Measurements from ENCODE around the gene TATDN2. TPM values are rescaled to one million over a fixed set of nuclear protein-coding genes. Genes with fewer than 3 reads are reported as not detected.

Gene TATDN2
- total and polyA plus RNA-seq, 9 of the 15 experiments (the other 6 are each of a cell fraction or from before 2014, with no cell fraction given) = 5.2 to 44.7 (median 25.8) TPM

DNA sequence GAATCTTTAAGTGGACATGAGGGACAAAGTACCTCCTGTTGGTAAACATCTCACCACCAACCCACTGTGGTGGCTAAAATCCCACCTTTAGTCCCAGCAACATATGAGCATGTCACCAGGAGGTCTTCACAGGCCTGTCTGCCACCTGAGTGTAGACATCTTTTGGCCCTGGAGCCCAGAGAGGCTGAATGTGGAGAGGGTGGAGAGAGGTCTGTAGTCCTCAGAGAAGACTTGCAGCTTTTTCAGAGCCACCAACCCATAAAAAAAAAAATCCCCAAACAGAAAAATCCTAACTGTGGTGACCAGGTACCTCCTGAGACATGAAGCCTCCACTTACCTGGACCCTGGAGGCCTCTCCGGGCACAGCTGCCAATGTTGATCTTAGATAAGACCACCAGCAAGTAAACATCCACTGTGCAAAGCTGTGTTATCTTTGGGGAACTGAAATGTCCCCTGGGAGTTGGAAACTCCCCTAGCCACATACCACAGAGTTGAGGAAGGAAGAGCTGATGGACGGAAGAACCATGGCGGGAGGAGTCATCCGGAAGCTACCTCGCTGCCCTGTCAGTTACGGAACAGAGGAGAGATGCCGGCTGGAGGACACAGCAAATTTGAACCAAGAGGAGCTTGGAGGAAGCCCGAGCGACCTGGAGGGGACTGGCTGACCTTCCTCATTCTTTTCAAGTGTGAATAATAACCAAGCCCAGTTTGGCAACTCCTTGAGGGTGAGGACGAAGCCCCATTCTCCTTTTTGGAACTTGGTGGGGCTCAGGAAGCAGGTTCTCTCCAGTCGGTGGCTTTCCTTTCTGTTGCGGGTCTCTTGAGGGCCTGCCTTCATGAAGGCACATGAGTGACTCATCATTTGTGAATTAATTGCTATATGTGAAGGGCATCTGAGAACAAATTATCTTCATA, 44.5 kb downstream of the TATDN2 start, which contains the start of gene GHRL (continued):
- TF ChIP-seq, protein P1, sequence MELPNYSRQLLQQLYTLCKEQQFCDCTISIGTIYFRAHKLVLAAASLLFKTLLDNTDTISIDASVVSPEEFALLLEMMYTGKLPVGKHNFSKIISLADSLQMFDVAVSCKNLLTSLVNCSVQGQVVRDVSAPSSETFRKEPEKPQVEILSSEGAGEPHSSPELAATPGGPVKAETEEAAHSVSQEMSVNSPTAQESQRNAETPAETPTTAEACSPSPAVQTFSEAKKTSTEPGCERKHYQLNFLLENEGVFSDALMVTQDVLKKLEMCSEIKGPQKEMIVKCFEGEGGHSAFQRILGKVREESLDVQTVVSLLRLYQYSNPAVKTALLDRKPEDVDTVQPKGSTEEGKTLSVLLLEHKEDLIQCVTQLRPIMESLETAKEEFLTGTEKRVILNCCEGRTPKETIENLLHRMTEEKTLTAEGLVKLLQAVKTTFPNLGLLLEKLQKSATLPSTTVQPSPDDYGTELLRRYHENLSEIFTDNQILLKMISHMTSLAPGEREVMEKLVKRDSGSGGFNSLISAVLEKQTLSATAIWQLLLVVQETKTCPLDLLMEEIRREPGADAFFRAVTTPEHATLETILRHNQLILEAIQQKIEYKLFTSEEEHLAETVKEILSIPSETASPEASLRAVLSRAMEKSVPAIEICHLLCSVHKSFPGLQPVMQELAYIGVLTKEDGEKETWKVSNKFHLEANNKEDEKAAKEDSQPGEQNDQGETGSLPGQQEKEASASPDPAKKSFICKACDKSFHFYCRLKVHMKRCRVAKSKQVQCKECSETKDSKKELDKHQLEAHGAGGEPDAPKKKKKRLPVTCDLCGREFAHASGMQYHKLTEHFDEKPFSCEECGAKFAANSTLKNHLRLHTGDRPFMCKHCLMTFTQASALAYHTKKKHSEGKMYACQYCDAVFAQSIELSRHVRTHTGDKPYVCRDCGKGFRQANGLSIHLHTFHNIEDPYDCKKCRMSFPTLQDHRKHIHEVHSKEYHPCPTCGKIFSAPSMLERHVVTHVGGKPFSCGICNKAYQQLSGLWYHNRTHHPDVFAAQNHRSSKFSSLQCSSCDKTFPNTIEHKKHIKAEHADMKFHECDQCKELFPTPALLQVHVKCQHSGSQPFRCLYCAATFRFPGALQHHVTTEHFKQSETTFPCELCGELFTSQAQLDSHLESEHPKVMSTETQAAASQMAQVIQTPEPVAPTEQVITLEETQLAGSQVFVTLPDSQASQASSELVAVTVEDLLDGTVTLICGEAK (IDR thresholded peaks at IDR 0.05) = peak; percentile 48; the same call in 1 of the 2 replicates
- TF ChIP-seq, protein P1 (CRISPR knock-in tag; IDR thresholded peaks at IDR 0.05) = no peak
- TF ChIP-seq CC2D1A (IDR thresholded peaks at IDR 0.05) (no peak), TEAD1 (CRISPR knock-in tag; IDR thresholded peaks at IDR 0.05) (peak in 1 of 2 experiments; percentile 74; a peak in 2 of 4 replicates), NCOA2 (IDR thresholded peaks at IDR 0.05; ENCODE audit: partially characterized antibody in 2 of 2) (no peak), DPF2 (IDR thresholded peaks at IDR 0.05) (peak; percentile 79), TAL1 (IDR thresholded peaks at IDR 0.05) (peak; percentile 55), FOXK2 (conservative IDR thresholded peaks at IDR 0.05 in 1 of 2, IDR thresholded peaks at IDR 0.05 in 1 of 2; ENCODE audit: low read depth in 2 of 2) (peak in 1 of 2 experiments; percentile 33; a peak in 1 of 4 replicates), ELF1 (tag; IDR thresholded peaks at IDR 0.05) (peak; percentile 64; the same call in 1 of the 2 replicates), ARID1B (IDR thresholded peaks at IDR 0.05) (peak; percentile 75), CREM (IDR thresholded peaks at IDR 0.05; ENCODE audit: low read depth) (peak; percentile 39; the same call in 1 of the 2 replicates), CTBP1 (IDR thresholded peaks at IDR 0.05; ENCODE audit: borderline replicate concordance) (peak; percentile 93), YY1 (IDR thresholded peaks at IDR 0.05; ENCODE audit: borderline replicate concordance in 1 of 3, control insufficient read depth in 1 of 3, extremely low read depth in 1 of 3, insufficient read depth in 3 of 3, insufficient read length in 1 of 3, insufficient replicate concordance in 2 of 3, low read depth in 1 of 3, low read length in 2 of 3) (peak in 1 of 3 experiments; percentile 70), HNRNPLL (IDR thresholded peaks at IDR 0.05; ENCODE audit: low read depth, low read length, poor library complexity, severe bottlenecking) (no peak), ZNF766 (CRISPR knock-in tag; conservative IDR thresholded peaks at IDR 0.05) (peak; percentile 69; the same call in 1 of the 2 replicates)

Data from K562 (cell line).